K562 (cell line): ENCODE measurements around the gene AACS.

Source experiments
- CHD2 ChIP-seq: IDR thresholded peaks from 2 replicates; pipeline ENCODE4 v1.6.1; 2011; ENCODE audit warnings: low read depth, low read length
- EZH2 ChIP-seq: IDR thresholded peaks from 2 replicates; pipeline ENCODE4 v1.6.1; 2012; ENCODE audit warnings: low read depth, mild to moderate bottlenecking, inconsistent platforms, low read length, borderline replicate concordance
- GATAD2A ChIP-seq: fragments of 450-650 bp; IDR thresholded peaks from 2 replicates; pipeline ENCODE4 v1.6.1; 2017
- ZNF263 ChIP-seq: sonication (generic); formaldehyde crosslinking; IDR thresholded peaks from 2 replicates; pipeline ENCODE4 v1.8.0; 2022; ENCODE audit warnings: mild to moderate bottlenecking, missing genetic modification reagents, borderline replicate concordance
- TF ChIP-seq, protein P1 (sequence below): IDR thresholded peaks from 2 replicates; pipeline ENCODE4 v1.6.1; 2012; ENCODE audit warnings: low read depth, low read length, improper control_type of control experiment, borderline replicate concordance
- TF ChIP-seq, protein P2 (sequence below), 2 experiments: fragments of 450-650 bp in 1 of 2; sonication (generic) in 1 of 2; formaldehyde crosslinking in 1 of 2; IDR thresholded peaks in 1 of 2; conservative IDR thresholded peaks in 1 of 2; 2 replicates each; pipeline versions ENCODE4 v1.6.1 to v1.8.1; 2016 to 2023; ENCODE audit warnings: mild to moderate bottlenecking in 2 of 2, moderate library complexity in 2 of 2, inconsistent platforms in 1 of 2, missing genetic modification reagents in 1 of 2

DNA sequence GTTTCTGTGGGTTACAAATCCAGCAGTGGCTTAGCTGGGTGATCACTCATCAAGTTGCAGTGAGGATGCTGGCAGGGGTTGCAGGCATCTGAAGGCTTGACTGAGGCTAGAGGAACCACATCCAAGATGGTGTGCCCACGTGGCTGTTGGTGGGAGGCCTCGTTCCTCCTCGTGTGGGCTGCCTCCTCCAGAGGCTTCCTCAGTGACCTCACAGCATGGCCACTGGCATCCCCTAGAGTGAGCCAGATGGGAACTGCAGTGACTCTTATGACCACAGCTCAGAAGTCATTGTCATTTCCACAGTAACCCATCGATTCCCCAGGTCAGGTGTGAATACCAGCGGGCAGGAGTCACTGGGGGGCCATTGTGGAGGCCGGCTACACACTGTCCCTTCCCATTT is 17.8 kb downstream of the AACS start:
- no peak for TF ChIP-seq GATAD2A
- no peak for TF ChIP-seq EZH2
- TF ChIP-seq CHD2 = no peak
- TF ChIP-seq, protein P1, sequence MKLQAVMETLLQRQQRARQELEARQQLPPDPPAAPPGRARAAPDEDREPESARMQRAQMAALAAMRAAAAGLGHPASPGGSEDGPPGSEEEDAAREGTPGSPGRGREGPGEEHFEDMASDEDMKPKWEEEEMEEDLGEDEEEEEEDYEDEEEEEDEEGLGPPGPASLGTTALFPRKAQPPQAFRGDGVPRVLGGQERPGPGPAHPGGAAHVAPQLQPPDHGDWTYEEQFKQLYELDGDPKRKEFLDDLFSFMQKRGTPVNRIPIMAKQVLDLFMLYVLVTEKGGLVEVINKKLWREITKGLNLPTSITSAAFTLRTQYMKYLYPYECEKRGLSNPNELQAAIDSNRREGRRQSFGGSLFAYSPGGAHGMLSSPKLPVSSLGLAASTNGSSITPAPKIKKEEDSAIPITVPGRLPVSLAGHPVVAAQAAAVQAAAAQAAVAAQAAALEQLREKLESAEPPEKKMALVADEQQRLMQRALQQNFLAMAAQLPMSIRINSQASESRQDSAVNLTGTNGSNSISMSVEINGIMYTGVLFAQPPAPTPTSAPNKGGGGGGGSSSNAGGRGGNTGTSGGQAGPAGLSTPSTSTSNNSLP = no peak
- TF ChIP-seq ZNF263 (CRISPR knock-in tag) = no peak
- TF ChIP-seq, protein P2, sequence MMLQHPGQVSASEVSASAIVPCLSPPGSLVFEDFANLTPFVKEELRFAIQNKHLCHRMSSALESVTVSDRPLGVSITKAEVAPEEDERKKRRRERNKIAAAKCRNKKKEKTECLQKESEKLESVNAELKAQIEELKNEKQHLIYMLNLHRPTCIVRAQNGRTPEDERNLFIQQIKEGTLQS (IDR thresholded peaks at IDR 0.05) = no peak
- TF ChIP-seq, protein P2 (CRISPR knock-in tag; conservative IDR thresholded peaks at IDR 0.05) = no peak
